HG03442 (cell line): Measurements from ENCODE around the gene PNKP.

Experiments
- ATAC-seq: cut with Tn5 transposase; IDR thresholded peaks from one replicate; pipeline ENCODE4 v1.9.1; 2021; ENCODE audit warnings: mild to moderate bottlenecking, moderate library complexity; ENCODE audit not compliant: unreplicated experiment

The PNKP gene

DNA sequence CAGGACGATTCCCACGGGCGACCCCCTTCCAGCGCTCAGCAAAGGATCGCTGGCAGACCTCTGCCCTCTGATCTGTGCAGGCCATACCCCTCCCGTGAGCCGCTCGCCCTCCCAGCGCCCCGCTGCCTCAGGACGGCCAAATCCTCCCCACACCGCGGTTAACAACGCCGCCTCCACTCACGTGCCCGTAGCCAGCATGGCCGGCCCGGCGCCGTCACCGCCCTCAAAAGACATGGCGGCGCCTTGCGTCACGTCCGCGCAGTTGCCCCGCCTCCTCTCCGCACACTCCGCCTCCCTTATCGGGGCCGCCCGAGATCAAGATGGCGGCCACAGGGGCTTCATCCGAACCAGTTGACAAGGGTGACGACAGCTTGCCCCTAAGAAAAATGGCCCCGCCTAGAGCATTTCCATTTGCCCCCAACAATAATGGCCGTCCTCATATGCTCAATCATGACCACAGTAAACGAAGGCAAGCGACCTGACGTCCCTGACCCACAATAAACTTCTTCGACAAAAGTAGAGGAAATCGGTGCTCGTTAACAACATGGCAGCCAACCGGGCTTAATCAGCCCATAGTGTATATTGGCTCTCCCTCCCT, 9.1 kb upstream of the PNKP start:
- ATAC-seq: peak; percentile 35

DNA sequence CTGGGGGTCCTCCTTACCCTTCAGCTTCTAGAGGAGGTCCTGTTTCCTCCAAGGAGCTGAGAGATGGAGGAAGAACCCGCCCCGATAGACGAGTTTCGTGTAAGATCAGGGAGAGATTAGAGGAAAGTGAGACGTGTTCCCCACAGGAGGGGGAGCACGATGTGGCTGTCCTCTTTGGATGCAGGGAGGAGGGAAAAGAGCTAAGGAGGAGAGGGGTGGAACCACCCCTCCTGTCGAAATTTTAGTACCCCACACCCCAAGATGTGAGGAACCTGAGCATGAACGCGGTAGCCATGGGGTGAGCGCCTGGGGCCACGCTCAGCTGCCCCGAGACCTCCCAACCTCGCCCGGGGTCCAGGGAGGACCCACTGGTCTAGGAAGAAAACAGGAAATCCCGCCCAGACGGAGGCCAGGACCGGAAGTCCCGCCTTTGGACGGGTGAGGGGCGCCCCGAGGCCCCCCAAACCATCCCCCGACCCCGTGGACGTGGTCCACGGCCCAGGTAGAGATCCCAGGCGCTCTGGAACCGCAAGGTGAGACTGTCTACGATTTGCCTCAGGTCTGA, 8.6 kb upstream of the PNKP start:
- ATAC-seq: no peak

GRCh38 chr19:49875177-49875576, 7.8 kb upstream of the PNKP start:
- ATAC-seq: no peak

DNA sequence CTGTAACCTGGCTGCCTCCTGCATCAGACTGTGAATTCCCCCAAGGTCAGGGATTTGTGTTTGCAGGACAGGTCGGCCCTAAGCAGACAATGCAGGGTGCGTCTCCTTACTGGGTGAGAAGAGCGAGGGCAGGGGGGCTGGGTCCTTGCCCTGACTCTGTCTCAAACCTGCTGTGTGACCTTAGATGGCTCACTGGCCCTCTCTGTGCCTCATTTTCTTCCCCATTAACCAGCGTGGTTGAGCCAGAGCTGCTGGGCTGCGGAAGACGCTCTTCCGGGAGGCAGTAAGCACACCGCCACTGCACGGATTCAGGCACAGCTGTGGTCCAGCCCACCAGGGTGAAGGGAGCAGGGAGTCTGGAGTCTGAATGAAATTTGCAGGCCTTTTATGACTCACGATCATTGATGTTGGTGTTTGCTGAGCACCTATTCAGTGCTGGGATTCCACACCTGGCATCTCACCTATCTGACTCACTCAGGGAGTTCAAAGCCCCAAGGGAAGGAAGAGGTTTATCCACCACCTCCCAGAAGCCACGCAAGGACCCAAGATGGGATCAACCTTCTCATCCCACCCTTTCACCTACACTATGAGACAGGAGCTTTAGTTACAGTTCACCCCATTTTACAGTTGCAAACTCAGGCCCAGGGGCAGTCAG, 7.3 kb upstream of the PNKP start:
- ATAC-seq: no peak

DNA sequence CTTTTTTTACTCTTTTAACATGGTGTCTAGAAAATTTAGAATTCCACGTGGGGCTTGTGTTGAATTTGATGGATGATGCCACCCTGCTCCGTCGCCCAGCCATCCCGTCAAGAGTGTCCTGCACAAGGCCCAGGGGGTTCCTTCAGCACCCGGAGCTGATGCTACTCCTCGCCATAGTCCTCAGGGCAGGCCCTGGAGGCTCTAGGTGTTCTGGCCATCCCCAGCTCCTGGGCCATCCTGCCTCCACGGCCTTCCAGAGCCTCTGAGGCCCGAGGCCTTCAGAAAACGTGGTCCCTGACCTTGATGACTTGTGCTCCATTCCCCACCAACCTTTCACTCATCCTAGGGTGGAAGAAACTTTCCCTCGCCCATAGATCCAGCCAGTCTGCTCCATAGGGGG, 6.5 kb upstream of the PNKP start:
- ATAC-seq: no peak

GRCh38 chr19:49873129-49873521, 5.7 kb upstream of the PNKP start:
- ATAC-seq: no peak

- ATAC-seq: no peak
Observed at GRCh38 chr19:49872245-49873128, 5.1 kb upstream of the PNKP start.

GRCh38 chr19:49871349-49871985, 4.1 kb upstream of the PNKP start:
- no peak for ATAC-seq

GRCh38 chr19:49870309-49870901, 3.0 kb upstream of the PNKP start:
- no peak for ATAC-seq

GRCh38 chr19:49869484-49870308, 2.3 kb upstream of the PNKP start:
- peak; percentile 57 for ATAC-seq

DNA sequence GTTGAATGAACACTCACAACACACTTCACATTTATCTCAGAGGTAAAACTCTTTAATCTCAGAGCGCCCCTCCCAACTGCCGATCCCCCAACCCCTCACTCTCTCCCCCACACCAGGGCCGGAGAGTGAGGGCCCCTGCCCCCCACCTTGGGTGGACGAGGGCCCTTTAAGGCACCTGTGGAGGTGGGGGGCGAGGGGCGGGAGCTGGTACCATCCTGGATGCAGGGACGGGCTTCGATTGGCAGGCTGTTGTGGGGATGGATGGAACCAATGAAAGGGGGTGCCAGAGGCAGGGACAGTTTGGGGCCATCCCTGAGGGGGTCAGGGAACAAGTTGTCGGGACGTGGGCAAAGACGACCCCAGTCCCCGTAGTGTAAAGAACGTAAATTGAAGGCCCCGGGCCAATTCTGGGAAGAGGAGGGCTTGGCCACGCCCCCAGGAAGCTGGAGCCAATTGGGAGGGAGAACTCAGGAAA, 1.7 kb upstream of the PNKP start:
- peak; percentile 6 for ATAC-seq

- ATAC-seq: no peak
Observed at GRCh38 chr19:49864890-49865289, 2.5 kb downstream of the PNKP start.

DNA sequence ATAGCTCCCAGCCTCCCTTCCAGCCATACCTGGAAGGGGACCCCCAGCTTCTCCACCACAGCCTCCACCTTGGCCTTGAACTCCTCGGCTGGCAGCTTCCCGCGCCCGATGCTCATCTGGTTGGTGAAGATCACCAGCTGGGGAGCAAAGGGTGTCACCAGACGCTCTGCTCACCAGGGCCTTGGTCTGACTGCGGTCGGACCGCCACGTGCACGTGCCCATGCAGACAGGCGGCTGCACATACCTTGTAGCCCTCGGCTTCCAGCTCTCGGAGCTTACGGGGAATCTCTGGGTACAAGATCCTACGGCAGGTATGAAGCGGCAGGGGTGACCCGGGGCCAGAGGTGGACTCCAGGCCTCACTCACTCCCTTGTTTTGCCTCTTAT, 3.4 kb downstream of the PNKP start:
- ATAC-seq: no peak

GRCh38 chr19:49863254-49863934, 4.0 kb downstream of the PNKP start:
- no peak for ATAC-seq

DNA sequence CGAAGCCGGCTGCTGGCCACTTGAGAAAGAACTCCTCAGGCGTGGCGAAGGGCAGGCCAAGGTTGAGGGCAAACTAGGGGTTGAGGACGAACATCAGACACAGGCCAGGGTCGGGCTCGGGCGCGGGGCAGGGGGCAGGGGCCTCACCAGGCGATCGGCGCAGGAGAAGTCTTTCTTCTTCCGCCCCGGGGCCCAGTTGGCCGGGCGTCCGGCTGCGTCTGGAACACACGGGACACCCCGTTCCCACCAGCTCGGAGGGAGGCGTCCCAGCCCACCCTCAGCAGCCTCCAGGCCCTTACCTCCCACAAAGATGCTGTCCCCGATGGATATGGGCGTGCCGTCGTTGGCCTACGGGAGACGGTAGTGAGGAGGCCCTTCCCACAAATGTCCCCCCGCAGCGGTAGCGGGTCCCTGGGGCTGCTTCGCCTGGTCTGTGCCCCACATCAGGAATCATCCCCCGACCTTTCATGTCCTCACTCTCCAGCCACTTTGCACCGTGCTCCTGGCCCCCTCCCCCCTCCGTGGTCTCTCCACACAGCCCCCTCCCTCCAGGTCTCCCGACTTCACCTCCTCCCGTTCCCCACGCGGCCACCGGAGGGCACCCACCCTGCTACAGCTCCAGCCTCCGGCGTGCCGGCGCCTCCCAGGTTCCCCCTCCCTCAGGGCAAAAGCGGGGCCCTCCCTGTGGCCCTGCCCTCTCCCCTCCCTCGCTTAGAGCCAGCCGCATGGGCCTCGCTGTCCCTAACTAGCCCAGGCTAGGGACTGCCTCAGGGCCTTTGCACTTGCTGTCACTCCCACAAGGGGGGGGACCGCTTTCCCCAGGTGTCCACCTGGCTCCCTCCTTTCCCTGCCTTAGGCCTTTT, 4.8 kb downstream of the PNKP start:
- no peak for ATAC-seq

DNA sequence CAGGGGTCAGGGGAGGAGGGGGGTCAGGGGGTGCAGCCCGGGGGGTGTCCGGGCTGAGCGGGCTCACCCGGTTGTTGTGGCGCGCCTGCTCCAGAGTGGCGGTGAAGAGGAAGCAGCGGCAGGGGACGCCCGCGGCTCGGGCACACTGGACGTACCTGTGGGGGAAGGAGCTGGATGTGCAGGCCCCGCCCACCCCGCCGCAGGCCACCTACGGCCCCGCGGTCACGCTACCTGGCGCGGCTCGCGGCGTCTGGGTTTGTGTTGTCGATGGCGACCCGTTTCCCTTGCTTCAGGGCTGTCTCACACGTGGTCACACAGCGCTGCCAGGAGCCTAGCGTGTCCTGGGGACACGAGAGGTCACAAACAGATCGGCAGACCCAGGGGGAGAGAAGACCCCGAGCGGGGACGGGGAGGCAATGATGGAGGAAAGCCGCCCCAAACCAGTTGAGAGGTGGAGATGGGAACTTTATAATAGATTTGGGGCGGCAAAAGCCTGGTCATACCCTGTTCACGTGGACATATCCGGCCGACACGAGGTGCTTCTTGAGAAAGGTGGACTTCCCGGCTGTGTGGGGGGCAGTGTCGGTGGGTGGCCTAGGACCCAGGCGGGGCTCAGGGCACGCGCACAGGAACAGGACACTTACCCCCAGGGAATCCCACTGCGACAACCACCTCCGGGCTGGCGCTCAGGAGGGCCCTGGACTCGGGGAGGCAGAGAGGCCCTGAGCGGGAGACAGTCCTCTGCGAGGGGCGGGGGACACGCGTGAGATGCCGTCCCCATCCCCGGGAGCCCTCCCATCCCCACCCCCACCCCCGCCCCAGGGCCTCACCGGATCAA, 5.6 kb downstream of the PNKP start:
- ATAC-seq: no peak

DNA sequence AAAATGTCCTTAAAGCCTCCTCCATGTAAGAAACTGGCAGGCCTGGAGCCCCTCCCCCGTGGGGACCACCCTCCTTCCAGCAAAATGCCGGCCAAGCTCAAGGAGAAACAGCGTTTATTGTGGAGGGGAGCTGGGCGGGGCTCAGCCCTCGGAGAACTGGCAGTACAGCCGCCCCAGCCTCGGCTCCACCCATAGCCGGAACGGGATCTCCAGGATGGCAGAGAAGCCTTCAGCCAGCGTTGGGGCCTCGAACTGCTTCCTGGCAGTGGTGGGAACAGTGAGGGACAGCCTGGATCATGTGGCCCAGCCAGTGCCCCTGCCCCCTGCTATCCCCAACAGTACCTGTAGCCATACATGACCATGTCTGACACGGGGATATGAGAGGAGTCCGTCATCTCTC, 6.3 kb downstream of the PNKP start:
- no peak for ATAC-seq
